ENCODE results near the gene PGF.
"Not testable (repeated sequence)": the region's sequence is repeated elsewhere in the genome, so short reads cannot be mapped to it uniquely, and the experiment has no call there.

The PGF gene

DNA sequence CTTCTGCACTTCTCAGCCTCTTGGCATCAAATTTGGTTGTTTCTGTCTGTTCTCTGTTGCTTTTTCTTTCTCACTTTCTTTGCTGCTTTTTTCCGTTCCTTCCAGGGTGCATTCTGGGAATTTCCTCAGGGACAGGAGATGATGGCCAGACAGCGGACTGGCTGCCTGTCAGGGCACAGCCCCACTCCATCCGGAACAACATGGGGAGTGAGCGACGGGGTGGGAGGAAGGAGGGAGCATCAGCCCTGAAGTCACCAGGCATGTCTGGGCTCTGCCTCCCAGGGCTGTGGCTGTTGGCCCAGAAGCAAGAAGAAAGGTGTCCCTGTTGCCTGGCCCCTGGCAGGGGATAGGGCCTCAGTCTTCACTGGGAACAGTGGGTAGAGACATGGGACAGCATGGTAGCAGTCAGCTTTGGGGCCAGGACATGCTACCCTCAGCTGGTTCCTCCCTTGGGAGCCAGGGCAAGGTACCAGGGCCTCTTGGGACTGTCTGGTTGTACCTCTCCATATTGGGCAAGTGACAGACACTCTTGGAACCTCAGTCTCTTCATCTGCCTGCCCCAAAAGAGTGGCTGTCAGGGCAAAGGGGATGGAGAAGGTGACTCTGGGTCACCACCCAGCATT is 8.6 kb downstream of the PGF start:
- in situ Hi-C loops (cut with HindIII; ENCODE audit: low sequenced_read_pairs): no loop called here

DNA sequence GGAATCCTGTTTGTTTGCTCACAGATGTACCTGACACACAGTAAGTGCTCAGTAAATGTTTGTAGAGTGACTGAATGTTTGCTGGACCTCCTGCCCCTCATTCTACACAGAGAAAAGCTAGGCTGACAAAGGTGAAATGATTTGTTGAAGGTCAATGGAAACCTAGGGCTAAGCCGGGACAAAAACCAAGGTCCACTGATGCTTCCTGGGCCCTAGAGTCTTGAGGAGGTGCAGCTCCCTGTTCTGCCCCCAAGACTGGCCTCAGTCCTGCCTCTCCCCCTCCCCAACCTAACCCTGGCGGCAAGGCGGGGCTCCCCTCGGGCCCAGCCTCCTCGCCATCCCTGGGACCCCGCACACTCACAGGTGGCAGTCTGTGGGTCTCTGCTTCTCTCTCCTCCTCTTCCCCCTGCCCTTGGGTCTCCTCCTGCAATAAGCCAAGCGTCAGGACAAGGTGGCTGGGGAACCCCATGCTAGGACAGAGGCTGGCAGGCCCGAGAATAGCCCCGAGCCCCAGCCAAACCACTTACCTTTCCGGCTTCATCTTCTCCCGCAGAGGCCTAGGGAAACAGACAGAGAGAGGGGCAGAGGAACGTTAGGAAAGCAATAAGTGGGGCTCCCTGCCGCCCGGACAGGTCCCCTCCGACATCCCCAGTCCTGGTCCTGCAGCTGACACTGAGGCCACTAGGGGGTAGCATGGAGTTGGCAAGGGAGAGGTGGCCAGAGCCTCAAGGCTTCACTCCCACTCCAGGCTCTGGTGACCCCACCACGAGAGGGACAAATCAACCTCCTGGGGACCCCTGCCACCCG is 9.3 kb downstream of the PGF start:
- in situ Hi-C loops (cut with HindIII; ENCODE audit: low sequenced_read_pairs): no loop called here

DNA sequence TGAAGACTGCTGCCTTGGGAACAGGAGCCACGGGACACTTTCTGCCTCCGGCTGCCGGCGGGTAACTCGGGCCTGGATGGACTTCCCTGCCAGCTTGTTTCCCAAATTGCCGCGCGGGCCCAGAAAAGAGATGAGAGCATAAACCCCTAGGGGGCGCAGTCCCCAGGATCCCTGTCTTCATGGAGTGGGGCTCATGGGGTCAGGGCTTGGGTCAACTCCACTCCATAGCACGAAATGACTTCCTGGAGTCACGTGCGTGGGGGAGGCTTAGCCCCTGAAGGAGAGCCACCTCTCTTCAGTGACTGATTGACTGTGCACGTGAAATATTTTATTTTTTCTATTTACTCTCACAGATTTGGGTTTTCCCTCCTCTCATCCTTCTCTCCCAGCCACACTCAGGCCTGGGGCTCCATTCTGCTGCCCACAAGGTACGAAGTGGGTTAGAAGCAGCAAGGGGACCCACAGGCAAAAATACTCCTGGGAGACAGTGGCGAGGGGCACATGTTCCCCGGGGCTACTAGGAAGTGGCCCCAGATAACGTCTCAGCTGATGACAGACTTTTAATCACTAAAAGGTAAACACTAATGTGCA is 10.0 kb downstream of the PGF start:
- in situ Hi-C loops (cut with HindIII; ENCODE audit: low sequenced_read_pairs): no loop called here

DNA sequence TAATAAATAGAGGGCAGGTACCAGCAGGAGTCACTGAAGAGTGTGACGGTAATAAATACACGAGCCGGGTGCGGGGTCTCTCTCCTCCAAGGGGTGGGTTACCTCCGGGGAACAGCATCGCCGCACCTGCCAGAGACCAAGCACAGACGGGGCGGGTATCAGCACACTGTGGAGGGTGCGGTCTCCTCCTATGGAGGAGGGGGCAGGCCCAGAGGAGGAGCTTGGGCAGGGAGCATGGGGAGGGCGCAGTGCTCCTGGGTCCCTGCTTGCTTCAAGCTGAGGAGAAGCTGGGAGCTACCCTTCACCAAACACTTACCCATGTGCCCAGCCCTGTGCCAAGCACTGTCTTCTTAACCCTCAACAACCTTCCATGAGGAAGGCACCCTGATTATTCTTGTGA is 12.8 kb downstream of the PGF start:
- in situ Hi-C loops (cut with HindIII; ENCODE audit: low sequenced_read_pairs): no loop called here

DNA sequence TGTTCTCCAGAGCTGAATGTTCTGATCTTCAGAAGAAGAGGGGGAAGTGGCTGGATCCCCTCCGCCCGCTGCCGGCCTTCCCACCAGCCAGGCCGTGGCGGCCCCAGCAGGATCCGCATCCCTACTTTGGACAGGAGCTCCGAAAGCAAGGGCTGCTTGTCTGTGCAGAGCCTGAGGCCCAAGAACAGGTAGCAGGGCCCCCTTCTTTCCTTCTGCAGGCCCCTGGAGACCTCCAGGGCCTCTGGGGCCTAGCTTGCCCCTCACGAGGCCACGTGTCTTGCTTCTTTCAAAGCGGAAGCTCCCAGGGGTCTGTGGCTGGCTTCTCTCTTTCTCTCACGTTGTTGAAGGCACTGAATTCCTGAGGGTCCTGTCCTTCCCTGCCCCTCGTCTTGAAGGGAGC is 13.2 kb downstream of the PGF start:
- in situ Hi-C loops (cut with HindIII; ENCODE audit: low sequenced_read_pairs): no loop called here

DNA sequence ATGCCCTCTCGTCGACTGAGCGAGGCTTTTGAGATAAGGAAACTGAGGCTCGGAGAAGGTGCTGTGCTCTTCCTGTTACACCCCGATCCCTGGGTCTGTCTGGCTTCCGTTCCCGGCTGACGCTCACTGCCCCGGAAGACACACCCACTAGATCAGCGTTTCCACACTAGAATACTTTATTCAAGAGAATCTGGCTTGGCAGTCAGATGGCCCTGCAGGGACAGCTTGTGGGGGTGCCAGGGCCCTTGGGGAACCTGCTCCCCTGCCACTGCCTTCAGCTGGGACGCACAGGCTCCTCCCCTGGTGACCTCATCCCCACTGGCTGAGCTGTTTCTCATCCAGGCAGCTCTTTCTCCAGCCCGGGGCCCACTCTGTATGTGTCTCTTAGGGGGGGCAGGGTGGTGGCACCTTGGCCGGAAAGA is 13.7 kb downstream of the PGF start:
- in situ Hi-C loops (cut with HindIII; ENCODE audit: low sequenced_read_pairs): no loop called here

DNA sequence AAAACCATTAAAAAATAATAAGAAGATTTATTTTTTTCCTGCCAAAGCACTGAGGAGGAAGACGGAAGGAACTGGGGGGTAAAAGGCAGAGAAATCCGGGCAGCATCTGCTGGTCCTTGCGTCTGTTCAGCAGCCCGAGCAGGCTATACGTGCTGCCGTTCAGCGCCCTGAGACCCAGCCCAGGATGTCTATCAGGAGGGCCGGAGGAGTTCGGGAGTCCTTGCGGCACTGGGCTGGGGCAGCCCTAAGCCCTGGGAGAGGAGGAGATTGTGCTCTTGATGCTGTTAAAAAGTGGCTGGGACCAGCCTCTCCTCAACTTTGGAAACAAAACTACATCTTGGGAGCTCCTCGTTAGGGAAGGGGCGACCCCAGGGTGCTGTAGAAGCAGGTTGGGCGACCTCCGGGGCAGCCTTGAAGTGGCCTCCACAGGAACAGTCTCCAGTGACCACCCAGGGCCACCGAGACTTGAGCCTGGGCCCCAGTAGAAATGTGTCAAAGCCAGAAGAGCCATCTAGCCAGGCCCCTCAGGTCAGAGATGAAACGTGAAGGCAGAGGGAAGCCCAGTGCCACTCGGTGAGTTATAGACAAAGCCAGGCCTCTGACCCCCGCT is 14.3 kb downstream of the PGF start:
- in situ Hi-C loops (cut with HindIII; ENCODE audit: low sequenced_read_pairs): no loop called here

DNA sequence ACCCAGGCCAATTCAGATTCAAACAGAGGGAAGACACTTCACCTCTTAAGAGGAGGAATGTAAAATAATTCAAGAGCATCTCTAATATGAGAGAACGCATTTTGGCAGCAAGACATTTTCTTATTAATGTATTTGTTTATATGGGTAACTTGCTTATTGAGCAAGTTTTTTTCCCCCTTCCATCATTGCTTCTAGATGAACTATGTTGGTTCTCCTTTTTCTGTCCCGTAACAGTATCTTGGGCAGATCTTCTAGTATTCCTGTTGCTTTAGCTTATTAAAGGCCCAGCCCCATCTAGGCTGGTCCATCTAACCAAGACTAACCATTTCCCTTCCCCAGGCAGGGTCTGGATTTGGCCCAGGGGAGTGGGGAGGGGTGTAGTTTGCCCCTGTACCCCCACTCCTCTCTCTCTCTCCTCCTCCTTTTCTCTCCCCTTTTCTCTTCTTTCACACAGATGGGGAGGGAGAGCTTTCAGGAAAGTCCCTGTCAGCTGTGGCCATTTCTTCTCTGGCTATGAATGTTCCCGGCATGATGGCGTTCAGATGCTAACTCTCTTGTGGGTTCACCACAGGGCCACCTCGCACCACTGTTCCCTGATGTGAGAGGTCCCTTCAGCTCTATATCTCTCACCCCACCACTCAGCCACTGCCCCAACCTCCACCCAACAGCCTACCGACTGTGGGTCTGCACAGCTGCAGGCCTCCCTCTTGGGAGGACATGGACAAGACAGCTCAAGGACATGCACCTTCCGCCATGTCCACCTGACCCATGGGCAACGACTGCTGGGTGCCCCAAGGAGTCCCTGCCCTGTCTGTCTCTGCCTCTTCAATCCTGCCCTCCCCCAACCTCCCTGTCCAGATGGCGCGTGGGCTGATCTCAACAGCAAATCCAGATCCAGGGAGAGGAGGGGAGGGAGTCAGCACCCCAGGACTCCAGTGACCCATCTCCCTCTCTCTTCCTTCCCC is 16.6 kb downstream of the PGF start:
- in situ Hi-C loops (cut with HindIII; ENCODE audit: low sequenced_read_pairs): no loop called here

DNA sequence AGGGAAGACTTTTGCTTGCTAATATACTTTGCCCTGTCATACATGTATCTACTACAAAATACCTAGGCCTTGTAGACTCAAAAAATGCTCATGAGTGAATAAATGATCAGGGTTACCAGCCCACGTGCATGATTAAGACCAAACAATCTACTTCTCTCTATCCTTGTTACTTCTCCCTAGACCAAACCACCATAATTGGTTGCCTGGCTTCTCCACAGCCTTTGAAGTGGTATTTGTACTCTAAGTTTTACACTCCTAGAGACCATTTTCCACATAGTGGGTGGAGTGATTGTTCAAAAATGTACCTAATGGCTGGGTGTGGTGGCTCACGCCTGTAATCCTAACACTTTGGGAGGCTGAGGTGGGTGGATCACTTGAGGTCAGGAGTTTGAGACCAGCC is 18.2 kb downstream of the PGF start:
- in situ Hi-C loops (cut with HindIII; ENCODE audit: low sequenced_read_pairs): no loop called here

DNA sequence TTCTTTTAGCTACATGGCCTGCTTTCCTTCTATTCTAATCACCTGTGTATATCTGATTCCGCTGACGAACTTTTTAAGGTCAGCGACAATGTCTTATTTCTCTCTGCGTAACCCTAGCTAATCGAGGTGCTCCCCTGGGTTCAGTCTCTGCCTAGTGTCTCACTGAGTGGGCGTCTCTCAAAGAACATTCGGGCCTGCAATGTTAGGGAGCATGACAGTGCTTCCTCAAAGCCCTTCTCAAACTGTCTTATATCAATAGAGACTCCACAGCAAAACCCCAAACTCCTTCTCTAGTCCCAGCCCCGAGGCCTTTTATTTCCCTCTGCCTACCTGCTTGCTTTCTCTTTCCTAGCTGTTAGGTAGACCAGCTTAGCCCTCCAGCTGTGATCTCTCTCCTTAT is 18.7 kb downstream of the PGF start:
- in situ Hi-C loops (cut with HindIII; ENCODE audit: low sequenced_read_pairs): no loop called here

DNA sequence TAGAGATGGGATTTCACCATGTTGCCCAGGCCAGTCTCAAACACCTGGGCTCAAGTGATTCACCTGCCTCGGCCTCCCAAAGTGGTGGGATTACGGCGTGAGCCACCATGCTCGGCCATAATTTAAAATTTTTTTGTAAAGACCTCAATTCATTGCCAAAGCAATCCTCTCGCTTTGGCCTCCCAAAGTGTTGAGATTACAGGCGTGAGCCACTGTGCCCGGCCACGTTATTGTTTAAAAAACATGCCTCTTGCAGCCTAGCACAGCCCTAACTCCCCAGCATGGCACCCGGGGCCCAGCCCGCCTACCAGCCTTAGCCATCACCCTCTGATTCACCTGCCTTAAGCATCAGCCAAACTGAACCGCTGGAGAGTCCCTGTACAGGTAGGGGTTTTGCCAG is 19.2 kb downstream of the PGF start:
- in situ Hi-C loops (cut with HindIII; ENCODE audit: low sequenced_read_pairs): no loop called here

DNA sequence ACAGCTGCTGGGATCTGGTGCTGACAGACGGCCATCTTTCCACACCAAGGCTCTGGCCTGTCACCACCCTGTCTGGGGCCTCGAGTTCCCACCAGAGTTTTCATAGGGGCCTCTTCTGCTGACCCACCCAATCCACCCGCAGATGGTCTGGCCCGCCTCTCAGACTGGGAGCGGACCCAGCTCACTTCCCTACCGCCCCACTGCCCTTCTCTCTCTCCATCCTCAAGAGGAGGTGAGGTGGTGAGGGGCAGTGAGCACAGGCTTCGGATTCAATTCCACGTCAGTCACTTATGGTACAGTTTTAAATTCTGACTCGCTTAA is 20.1 kb downstream of the PGF start:
- in situ Hi-C loops (cut with HindIII; ENCODE audit: low sequenced_read_pairs): no loop called here

DNA sequence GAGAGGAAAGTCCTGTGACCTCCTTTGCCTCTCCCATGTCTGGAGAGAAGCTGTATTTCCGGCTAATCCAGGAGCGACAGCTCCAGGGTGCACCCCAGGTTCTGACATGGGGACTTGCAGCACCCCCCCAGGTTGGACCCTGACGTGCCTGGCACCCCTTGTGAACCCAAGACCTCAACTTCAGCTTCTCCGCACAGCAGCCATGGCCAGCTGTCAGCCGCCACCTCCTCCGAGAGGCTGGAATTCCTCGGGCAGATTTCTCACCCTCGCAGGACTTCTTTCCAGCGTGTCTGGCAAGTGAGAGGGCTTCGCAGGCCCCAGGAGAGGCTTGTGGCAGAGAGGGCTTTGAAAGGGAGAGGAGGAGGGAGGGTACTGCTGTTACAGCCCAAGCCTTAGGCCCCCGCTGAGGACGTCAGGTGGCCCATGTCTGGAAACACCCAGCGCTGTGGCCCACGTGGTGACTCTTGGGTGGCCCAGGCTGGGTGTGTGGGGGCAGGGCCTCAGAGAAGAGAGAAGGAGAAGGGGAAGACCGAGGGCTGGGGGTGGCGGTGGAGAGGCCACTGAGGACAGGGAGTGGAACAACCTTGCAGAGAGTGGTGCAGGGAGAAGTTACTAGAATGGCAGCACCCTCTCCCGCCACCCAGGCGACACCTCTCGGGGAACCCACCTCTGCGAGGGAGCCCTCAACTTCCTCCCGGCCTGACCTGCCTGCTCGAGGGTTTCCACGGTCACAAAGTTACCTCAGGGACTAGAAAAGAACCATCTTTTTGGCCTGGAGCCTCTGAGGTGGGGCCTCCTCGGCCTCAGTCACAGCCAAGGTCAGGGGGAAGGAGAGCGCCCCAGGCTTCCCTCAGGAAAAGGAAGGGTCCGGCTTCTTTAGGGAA is 20.7 kb downstream of the PGF start:
- in situ Hi-C loops (cut with HindIII; ENCODE audit: low sequenced_read_pairs): no loop called here

GRCh38 chr14:74934041-74934440 is 21.4 kb downstream of the PGF start:
- in situ Hi-C loops (cut with HindIII; ENCODE audit: low sequenced_read_pairs): no loop called here

GRCh38 chr14:74932936-74933335 is 22.5 kb downstream of the PGF start:
- in situ Hi-C loops (cut with HindIII; ENCODE audit: low sequenced_read_pairs): not testable (repeated sequence)

DNA sequence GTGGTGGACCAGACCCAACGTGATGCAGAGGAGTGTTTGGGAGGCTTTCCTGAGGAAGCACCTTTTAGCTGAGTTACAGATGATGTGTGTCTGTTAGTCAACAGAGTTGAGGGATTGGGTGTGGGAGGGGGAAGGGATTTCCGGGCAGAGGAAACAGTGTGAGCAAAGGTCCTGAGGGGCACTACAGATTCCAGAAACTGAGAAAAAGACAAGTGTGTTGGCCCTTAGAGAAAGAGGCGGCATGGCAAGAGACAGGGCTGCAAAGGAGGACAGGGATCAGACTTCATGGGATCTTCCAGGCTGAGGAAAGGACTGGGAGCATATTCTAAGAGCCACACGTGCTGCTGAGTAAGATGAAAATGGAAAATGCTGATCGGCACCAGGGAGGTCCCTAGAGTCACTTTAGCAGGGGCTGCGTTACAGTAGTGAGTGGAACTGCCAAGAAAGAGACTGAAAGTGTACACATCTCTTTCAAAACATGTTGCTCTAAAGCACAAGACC is 22.9 kb downstream of the PGF start:
- in situ Hi-C loops (cut with HindIII; ENCODE audit: low sequenced_read_pairs): no loop called here

DNA sequence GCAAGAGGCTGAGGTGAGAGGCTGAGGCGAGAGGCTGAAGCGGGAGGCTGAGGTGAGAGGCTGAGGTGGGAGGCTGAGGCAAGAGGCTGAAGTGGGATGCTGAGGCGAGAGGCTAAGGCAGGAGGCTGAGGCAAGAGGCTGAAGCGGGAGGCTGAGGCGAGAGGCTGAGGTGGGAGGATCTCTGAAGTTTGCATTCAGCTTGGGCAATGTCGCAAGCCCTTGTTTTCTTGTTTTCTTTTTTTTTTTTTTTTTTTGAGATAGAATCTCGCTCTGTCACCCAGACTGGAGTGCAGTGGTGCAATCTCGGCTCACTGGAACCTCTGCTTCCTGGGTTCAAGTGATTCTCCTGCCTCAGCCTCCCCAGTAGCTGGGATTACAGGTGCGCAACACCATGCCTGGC is 23.7 kb downstream of the PGF start:
- in situ Hi-C loops (cut with HindIII; ENCODE audit: low sequenced_read_pairs): not testable (repeated sequence)

DNA sequence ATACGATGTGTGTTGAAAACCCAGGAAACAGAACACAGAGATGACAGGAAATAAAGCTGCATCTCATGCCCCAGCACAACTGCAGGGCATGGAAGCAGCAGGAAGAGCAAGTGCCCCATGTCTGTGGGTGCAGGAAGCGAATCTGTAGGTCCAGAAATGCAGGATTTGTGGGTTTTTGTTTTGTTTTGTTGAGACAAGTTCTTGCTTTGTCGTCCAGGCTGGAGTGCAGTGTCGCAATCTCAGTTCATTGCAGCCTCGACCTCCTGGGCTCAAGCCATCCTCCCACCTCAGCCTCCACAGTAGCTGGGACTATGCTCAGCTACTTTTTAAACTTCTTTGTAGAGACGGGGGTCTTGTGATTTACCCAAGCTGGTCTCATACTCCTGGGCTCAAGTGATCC is 26.2 kb downstream of the PGF start:
- in situ Hi-C loops (cut with HindIII; ENCODE audit: low sequenced_read_pairs): no loop called here

DNA sequence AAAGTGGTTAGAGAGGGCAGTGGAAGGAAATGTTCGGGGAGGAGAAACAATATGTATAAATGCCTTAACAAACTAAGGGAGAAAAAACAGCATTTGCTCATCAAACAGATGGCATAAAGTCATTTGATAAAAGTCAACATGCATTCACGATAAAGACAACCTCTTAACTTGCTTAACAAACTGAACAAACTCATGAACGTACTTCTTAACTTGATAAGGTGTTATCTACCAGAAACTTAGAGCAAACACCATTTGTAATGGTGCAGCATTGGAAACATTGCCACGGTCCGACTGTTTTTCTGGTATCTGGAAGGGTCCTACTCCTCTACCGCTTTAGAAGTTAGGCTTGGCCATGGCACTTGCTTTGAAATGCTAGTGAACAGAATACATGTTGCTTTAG is 28.2 kb downstream of the PGF start:
- in situ Hi-C loops (cut with HindIII; ENCODE audit: low sequenced_read_pairs): no loop called here

DNA sequence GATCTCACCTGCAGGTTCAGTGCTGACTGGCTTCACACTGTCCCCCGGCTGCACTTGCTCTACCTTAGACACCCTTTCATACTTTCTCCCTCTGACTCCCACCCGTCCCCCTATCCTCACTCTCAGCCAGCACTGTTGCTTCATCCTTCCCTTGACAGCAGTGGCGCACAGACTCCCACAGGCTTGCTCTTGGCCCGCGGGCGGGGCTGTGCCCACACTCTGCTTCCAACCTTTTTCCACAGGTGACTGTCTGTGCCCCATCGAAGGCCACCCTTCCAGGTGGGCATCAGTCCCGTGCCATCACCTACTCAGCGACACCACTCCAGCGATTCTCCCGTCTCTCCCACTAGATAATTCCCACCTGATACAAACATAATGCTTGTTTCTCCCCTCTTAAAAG is 31.3 kb downstream of the PGF start:
- in situ Hi-C loops (cut with HindIII; ENCODE audit: low sequenced_read_pairs): no loop called here
